Left ventricle myocardium inferior (tissue), 1 donor: ENCODE results near the gene GPR156. TPM values are rescaled to one million over a fixed set of nuclear protein-coding genes. Genes with fewer than 3 reads are reported as not detected.

Source experiments
- DNase-seq: peaks from one replicate; pipeline ENCODE4 v3.0.0-alpha.2; 2020
- H3K27ac ChIP-seq: fragments of 200-600 bp; replicated peaks from 2 replicates; pipeline ENCODE4 v1.8.0; 2021
- H3K27me3 ChIP-seq: fragments of 200-600 bp; 2 replicates; pipeline ENCODE4 v1.8.0; 2021; ENCODE audit warnings: low read depth
- H3K36me3 ChIP-seq: fragments of 200-600 bp; 2 replicates; pipeline ENCODE4 v1.8.0; 2021
- H3K4me1 ChIP-seq: fragments of 200-600 bp; 2 replicates; pipeline ENCODE4 v1.8.0; 2021
- H3K4me3 ChIP-seq: fragments of 200-600 bp; 2 replicates; pipeline ENCODE4 v1.8.0; 2021; ENCODE audit warnings: mild to moderate bottlenecking, moderate library complexity
- H3K9me3 ChIP-seq: fragments of 200-600 bp; replicated peaks from 2 replicates; pipeline ENCODE4 v1.8.0; 2021
- intact Hi-C: fragments of 100-400 bp; cut with micrococcal nuclease; formaldehyde crosslinking; loops from one replicate; pipeline ENCODE4 v1.11.0; 2022
- total RNA-seq: library from RNA; stranded (reverse); fragmentation: NEBNext Ultra II Directional; extraction: Animal tissue kit (Norgen Biotek cat#: 25700); gene quantifications from one replicate; pipeline ENCODE4 v1.2.1, GENCODE V29; 2021
- TF ChIP-seq, protein P1 (sequence below): fragments of 200-600 bp; IDR thresholded peaks from 2 replicates; pipeline ENCODE4 v1.8.0; 2021; ENCODE audit warnings: antibody characterized with exemption, mild to moderate bottlenecking, borderline replicate concordance
- donor health status: DM: no; HTN: yes; CAD: no; lungs with severe emphysema.

GPR156 gene
- total RNA-seq, 1 donor from 2014 or later: not detected

DNA sequence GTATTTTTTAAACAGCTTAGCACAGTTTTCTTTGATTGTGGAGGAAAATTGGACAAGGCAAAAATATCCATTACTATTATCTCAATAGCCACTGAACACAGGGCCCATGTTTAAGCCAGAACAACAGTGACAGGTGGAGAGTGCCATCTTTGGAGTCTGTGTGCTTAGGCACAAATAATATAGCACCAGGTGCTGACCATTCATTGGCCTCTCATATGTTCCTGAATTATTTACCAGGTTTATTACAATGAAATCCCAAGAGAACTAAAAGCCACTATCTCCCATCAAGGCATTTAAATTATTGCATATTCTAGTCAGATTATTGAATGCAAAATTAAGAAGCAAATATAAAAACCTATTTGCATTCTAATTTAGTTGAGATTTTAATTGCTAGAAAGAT is 39.6 kb downstream of the GPR156 start:
- DNase-seq: no peak
- intact Hi-C loops: loop anchor here (5.0 kb wide), 1 partner anchor 172 kb away; no protein-coding TSS in a partner anchor
- no peaks in the 10 kb centered on the region for H3K9me3 ChIP-seq
- no peak overlapping the region for H3K27ac ChIP-seq
- H3K36me3 ChIP-seq: no peaks in the 10 kb centered on the region
- TF ChIP-seq, protein P1, sequence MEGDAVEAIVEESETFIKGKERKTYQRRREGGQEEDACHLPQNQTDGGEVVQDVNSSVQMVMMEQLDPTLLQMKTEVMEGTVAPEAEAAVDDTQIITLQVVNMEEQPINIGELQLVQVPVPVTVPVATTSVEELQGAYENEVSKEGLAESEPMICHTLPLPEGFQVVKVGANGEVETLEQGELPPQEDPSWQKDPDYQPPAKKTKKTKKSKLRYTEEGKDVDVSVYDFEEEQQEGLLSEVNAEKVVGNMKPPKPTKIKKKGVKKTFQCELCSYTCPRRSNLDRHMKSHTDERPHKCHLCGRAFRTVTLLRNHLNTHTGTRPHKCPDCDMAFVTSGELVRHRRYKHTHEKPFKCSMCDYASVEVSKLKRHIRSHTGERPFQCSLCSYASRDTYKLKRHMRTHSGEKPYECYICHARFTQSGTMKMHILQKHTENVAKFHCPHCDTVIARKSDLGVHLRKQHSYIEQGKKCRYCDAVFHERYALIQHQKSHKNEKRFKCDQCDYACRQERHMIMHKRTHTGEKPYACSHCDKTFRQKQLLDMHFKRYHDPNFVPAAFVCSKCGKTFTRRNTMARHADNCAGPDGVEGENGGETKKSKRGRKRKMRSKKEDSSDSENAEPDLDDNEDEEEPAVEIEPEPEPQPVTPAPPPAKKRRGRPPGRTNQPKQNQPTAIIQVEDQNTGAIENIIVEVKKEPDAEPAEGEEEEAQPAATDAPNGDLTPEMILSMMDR: no peak
- no peaks in the 10 kb centered on the region for H3K27me3 ChIP-seq
- no peak overlapping the region for H3K4me3 ChIP-seq
- H3K4me1 ChIP-seq: no peaks in the 10 kb centered on the region

DNA sequence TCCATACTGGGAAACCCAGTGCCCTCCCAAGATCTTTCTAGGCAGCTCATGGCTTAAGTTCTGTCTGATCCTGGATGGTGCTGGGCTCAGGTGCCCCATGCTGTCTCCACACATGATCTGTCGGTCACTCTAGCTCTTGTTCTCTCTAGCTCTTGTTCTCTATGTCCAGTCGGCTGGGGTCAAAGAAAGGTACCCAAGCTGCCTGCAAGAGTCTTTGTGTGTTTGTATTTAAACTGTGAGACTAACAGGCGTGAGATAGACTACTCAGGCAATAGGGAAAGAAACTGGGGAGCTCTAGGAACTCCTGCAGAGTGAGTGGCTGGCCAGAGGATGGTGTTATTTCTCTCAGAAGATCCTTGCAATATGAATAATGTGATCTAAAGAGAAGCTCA is 40.2 kb downstream of the GPR156 start:
- Histone ChIP-seq H3K27me3 (no peaks in the 10 kb centered on the region), H3K9me3 (no peaks in the 10 kb centered on the region), H3K4me1 (no peaks in the 10 kb centered on the region), H3K4me3 (no peak overlapping the region), H3K27ac (no peak overlapping the region), H3K36me3 (no peaks in the 10 kb centered on the region)
- TF ChIP-seq, protein P1: no peak
- DNase-seq: no peak
- intact Hi-C loops: loop anchor here (5.0 kb wide), 2 partner anchors 172 to 317 kb away; no protein-coding TSS in a partner anchor

DNA sequence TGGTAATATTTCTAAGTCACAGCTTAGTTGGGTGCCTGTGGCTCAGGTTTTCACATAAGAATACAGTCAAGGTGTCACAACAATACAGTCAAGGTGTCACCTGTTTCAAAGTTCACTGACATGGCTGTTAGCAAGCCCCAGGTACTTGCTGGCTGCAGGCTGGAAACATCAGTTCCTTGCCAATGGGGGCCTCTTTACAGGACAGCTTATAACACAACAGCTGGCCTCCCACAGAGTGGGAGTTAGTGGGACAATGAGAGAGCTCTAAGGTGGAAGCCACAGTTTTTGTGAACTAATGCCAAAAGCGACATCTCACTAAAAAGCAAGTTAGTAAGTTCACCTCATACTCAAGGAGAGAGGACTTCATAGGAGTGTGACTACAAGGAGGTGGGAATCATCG is 45.4 kb downstream of the GPR156 start:
- Histone ChIP-seq H3K9me3 (no peaks in the 10 kb centered on the region), H3K27ac (no peak overlapping the region), H3K4me1 (no peaks in the 10 kb centered on the region), H3K27me3 (no peaks in the 10 kb centered on the region), H3K36me3 (no peaks in the 10 kb centered on the region), H3K4me3 (no peak overlapping the region)
- TF ChIP-seq, protein P1: no peak
- DNase-seq: no peak
- intact Hi-C loops: loop anchor here (5.0 kb wide), 1 partner anchor 323 kb away; no protein-coding TSS in a partner anchor

DNA sequence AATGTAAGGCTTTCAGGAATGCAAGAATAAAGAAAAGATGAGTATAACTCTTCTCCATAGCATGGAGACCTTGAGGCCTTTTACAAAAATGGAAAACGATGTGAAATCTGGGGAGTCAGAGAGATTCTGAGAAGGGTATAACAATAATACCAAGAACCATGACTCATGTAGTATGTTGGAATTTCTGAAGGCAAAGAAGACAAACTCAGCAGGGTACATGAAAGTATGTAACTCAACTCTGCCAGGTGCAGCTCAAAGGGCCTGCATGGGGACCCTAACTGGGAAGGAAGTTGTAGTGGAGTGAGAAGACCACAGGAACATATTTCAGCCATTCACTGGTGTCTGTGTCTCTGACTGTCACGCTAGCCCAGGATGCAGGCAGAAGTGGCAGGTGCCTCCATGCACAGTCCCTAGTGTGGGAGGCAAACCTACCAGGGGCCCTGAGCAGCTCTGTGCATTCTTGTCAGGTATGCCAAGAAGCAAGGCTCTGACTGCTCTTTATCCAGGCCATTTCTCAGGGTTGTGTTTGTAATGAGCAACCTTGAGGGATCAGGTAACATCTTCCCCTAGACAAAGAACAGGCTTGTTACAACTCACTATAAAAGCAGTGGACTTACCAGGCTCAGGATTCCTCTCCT is 57.2 kb downstream of the GPR156 start:
- DNase-seq: no peak
- TF ChIP-seq, protein P1: no peak
- intact Hi-C loops: no loop called here
- no peaks in the 10 kb centered on the region for H3K27me3 ChIP-seq
- H3K36me3 ChIP-seq: no peaks in the 10 kb centered on the region
- H3K4me3 ChIP-seq: no peak overlapping the region
- H3K4me1 ChIP-seq: no peaks in the 10 kb centered on the region
- H3K27ac ChIP-seq: no peak overlapping the region
- peaks cover 6% of the 10 kb centered on the region for H3K9me3 ChIP-seq

DNA sequence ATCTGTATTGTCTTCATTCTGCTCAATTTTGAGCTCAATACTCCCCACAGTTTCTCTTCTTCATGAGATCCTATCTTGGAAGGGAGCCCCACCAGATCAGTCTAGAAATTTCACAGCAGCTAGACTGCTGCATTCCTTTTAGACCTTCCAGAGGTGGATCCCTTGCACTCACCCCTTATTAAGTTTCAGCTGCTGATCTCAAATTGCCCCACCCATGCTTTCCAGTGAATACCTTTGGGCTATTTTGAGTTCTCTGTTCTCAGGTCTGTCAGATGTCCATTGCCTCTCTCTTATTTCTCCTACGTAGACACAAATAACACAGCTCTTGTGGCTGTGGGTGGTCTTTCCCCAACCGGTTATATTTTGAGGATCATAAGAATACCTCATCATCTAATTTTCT is 60.8 kb downstream of the GPR156 start:
- Histone ChIP-seq H3K9me3 (peaks cover 7% of the 10 kb centered on the region), H3K4me3 (no peak overlapping the region), H3K27me3 (no peaks in the 10 kb centered on the region), H3K27ac (no peak overlapping the region), H3K36me3 (no peaks in the 10 kb centered on the region), H3K4me1 (no peaks in the 10 kb centered on the region)
- no peak for DNase-seq
- intact Hi-C loops: no loop called here
- TF ChIP-seq, protein P1: no peak
